ENCODE data around the gene CCDC54.
"Not testable (repeated sequence)": the region's sequence is repeated elsewhere in the genome, so short reads cannot be mapped to it uniquely, and the experiment has no call there.

The CCDC54 gene

GRCh38 chr3:107377151-107377550 lies at the start of gene CCDC54:
TSS of gene CCDC54 (plus strand) at chr3:107377439. CDS start at chr3:107377588, 149 bp downstream.
- DNase-seq = no peak

GRCh38 chr3:107328069-107328468 lies 49.2 kb upstream of the CCDC54 start:
- DNase-seq = no peak

- DNase-seq = no peak
Measured at GRCh38 chr3:107329088-107329487, 48.2 kb upstream of the CCDC54 start.

GRCh38 chr3:107339690-107340089 lies 37.5 kb upstream of the CCDC54 start:
- DNase-seq = not testable (repeated sequence)

GRCh38 chr3:107344722-107345121 lies 32.5 kb upstream of the CCDC54 start:
- no peak for DNase-seq

GRCh38 chr3:107345822-107346405 lies 31.3 kb upstream of the CCDC54 start:
- DNase-seq = no peak

- no peak for DNase-seq
Measured at GRCh38 chr3:107346564-107346963, 30.7 kb upstream of the CCDC54 start.

GRCh38 chr3:107347751-107348150 lies 29.5 kb upstream of the CCDC54 start:
- DNase-seq = no peak

GRCh38 chr3:107356706-107357105 lies 20.5 kb upstream of the CCDC54 start:
- DNase-seq = no peak

GRCh38 chr3:107361633-107362032 lies 15.6 kb upstream of the CCDC54 start:
- DNase-seq = no peak

GRCh38 chr3:107365051-107365450 lies 12.2 kb upstream of the CCDC54 start:
- no peak for DNase-seq

- DNase-seq = no peak
Measured at GRCh38 chr3:107366766-107367165, 10.5 kb upstream of the CCDC54 start.

GRCh38 chr3:107367353-107367752 lies 9.9 kb upstream of the CCDC54 start:
- peak in 1 of 2 donors; percentile 12 for DNase-seq

- no peak for DNase-seq
Measured at GRCh38 chr3:107368654-107369398, 8.4 kb upstream of the CCDC54 start.

GRCh38 chr3:107369791-107370190 lies 7.4 kb upstream of the CCDC54 start:
- no peak for DNase-seq

GRCh38 chr3:107370907-107371306 lies 6.3 kb upstream of the CCDC54 start:
- no peak for DNase-seq

- DNase-seq = no peak
Measured at GRCh38 chr3:107372506-107372905, 4.7 kb upstream of the CCDC54 start.

- no peak for DNase-seq
Measured at GRCh38 chr3:107373896-107374295, 3.3 kb upstream of the CCDC54 start.

- no peak for DNase-seq
Measured at GRCh38 chr3:107375682-107376081, 1.6 kb upstream of the CCDC54 start.

GRCh38 chr3:107382631-107383030 lies 5.4 kb downstream of the CCDC54 start:
- DNase-seq = no peak

- no peak for DNase-seq
Measured at GRCh38 chr3:107384428-107384827, 7.2 kb downstream of the CCDC54 start.

- DNase-seq = no peak
Measured at GRCh38 chr3:107384907-107385306, 7.7 kb downstream of the CCDC54 start.

- no peak for DNase-seq
Measured at GRCh38 chr3:107387555-107387954, 10.3 kb downstream of the CCDC54 start.

- no peak for DNase-seq
Measured at GRCh38 chr3:107392549-107393165, 15.4 kb downstream of the CCDC54 start.
